ENCODE results near the gene NOS1AP.

The NOS1AP gene

DNA sequence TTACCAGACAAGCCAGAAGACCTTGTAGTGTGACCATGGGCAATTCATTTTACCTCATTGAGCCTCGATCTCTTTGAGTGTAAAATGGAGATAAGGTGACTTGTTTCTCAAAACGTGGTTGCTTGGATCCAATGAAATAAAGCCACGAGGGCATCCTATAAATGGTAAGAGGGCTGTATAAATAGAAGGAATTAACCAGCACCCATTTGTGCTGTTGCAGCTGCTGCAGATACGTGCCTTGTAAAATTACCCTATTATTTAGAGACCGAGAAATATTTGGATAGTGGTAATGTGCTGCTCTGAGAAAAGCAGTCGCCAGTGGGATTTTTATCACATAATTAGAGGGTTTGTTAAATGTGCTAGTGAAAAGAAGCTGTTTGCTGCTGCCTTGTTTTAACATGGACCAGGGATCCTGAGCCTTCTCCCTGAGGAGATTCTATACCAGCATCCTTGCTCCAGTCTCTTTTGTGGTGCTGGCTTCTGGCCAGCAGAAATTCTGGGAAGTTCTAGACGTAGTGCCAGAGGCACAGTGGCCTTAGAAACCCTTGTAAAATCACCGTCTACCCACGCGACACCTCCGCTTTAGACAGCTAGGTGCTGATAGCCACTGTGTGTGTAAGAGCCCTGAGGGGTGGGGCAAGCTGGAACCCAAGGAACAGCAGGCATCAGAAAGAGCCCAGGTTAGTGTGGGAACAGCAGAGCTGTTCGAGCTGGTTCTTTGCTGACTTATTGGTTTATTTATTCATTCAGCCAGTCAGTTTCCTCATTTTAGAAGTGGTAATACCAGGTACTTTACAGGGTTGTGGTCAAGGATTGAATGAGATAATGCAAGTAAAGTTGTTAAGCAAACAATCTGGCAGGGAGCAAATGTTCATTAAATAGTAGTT lies 137.5 kb downstream of the NOS1AP start:
- Mint-ChIP-seq H3K4me1 (ENCODE audit: low read depth) (no peaks in the 10 kb centered on the region), H3K27me3 (peaks cover 3% of the 10 kb centered on the region), H3K4me3 (no peak overlapping the region), H3K9me3 (ENCODE audit: low read depth) (no peaks in the 10 kb centered on the region), H3K36me3 (no peaks in the 10 kb centered on the region), H3K27ac (no peak overlapping the region)

DNA sequence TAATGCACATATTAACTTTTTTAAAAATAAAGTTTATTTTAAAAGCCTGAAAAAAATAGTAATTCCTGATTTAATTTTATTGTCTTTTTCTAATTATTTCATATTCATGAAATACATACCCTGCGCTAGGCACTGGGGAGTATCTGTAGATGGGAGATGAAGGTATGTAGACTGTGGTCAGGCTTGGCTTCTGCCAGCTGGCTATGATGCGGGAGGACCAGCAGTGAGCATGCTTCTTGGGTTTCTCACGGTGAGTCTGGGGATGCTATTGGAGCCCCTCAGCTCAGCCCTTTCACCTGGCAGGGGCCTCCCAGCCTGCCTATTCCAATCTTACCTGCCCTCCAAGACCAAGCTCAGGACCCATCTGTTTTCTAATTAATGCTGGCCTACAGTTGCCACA lies 138.4 kb downstream of the NOS1AP start:
- Mint-ChIP-seq H3K9me3 (ENCODE audit: low read depth) (no peaks in the 10 kb centered on the region), H3K27me3 (peaks cover under 1% of the 10 kb centered on the region), H3K27ac (no peak overlapping the region), H3K4me1 (ENCODE audit: low read depth) (no peaks in the 10 kb centered on the region), H3K36me3 (no peaks in the 10 kb centered on the region), H3K4me3 (no peak overlapping the region)

DNA sequence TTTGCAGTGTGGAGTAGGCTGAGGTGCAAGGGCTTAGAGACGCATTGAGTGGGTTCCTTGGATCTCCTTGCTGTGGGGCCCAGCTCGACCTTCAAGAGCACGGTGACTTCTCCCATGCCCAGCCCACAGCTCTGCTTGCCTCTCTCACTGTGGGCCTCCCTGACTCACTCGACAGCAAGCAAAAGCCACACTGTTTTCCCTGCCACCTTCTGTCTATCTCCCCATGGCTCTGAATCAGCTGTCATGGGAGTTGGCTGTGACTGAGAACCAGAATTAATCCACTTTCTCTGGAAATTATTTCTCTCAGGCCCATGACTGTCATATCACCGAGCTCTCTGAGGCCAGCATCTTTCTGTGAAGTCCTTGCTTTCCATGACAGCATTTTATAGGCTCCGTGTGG lies 140.7 kb downstream of the NOS1AP start:
- Mint-ChIP-seq H3K9me3 (ENCODE audit: low read depth) (no peaks in the 10 kb centered on the region), H3K4me1 (ENCODE audit: low read depth) (no peaks in the 10 kb centered on the region), H3K4me3 (no peak overlapping the region), H3K27ac (no peak overlapping the region), H3K36me3 (no peaks in the 10 kb centered on the region), H3K27me3 (peaks cover 2% of the 10 kb centered on the region)

DNA sequence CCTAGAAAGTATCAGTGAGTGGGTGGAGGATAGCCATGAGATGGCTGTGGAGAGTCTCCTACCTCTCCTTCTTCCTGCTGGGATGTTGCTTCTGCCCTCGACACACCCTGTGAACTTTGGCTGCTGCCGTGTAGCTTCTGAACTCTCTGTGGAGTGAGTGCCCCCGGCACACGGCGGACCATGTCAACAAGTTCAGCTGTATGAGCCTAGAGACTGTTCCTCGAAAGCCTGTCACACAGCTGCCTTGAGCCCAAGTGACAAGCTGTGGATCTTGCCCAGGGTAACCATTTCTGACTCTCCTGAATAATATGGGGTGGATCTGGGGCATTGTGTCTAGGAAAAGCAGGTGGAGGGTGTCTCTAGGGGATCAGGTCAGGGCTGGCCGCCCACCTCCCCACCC lies 143.2 kb downstream of the NOS1AP start:
- no peaks in the 10 kb centered on the region for H3K9me3 Mint-ChIP-seq (ENCODE audit: low read depth)
- no peaks in the 10 kb centered on the region for H3K36me3 Mint-ChIP-seq
- H3K4me1 Mint-ChIP-seq (ENCODE audit: low read depth): no peaks in the 10 kb centered on the region

DNA sequence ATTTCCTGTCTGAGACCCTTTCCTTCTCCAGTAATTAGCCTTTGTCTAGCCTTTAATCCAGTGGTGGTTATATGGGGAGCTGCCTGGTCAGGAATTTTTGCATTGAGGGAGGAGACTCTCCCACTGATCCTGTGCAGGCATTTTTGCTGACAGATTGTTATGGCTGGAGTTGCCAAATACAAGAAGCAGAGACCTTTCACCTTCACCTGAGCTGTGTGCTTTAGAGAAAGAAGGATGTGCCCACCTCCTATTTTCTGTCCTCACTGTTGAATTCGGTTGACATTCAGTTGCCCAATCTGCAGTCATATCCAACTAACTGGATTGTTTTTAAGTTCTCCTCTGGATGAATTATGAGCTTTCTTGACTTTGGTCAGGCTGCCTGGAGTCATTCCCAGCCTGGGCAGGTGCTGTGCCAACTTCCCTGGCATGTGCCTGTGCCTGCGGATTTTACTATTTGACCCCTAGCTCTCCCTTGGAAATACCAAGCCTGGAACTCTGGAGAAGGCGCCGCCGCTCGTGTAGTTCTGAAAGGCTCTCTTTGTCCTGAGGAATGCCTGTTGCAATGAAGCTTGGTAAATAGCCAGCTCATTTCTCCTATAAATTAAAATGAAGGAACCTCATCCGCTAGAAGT lies 143.9 kb downstream of the NOS1AP start:
- H3K4me1 Mint-ChIP-seq (ENCODE audit: low read depth): no peaks in the 10 kb centered on the region
- H3K36me3 Mint-ChIP-seq: no peaks in the 10 kb centered on the region
- H3K27ac Mint-ChIP-seq: no peak overlapping the region
- H3K4me3 Mint-ChIP-seq: no peak overlapping the region
- H3K9me3 Mint-ChIP-seq (ENCODE audit: low read depth): no peaks in the 10 kb centered on the region
- peaks cover 4% of the 10 kb centered on the region for H3K27me3 Mint-ChIP-seq

More for the DNA sequence above, 143.2 kb downstream of the NOS1AP start:
- no peak overlapping the region for H3K27ac Mint-ChIP-seq
- H3K4me3 Mint-ChIP-seq: no peak overlapping the region
- H3K27me3 Mint-ChIP-seq: peaks cover 4% of the 10 kb centered on the region

DNA sequence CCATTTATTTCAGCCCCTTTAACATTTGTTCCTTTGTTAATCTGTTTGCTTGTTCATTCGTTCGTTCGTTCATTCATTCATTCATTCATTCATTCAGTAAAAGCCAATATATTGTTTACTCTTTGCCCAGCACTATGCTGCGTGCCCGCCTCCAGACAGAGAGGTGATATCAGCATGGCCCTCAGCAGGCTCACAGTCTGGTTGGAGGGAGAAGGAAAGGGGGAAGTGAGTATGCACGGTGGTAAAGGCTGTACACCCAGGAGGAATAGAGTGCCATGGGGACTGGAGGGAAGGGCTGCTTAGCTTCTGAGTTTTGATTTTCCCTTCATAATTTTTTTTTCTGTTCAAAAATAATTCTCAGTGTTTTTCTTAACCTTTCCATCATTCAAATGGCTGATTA lies 144.7 kb downstream of the NOS1AP start:
- no peaks in the 10 kb centered on the region for H3K36me3 Mint-ChIP-seq
- no peak overlapping the region for H3K4me3 Mint-ChIP-seq
- peaks cover 4% of the 10 kb centered on the region for H3K27me3 Mint-ChIP-seq
- H3K27ac Mint-ChIP-seq: no peak overlapping the region
- H3K9me3 Mint-ChIP-seq (ENCODE audit: low read depth): no peaks in the 10 kb centered on the region
- no peaks in the 10 kb centered on the region for H3K4me1 Mint-ChIP-seq (ENCODE audit: low read depth)

GRCh38 chr1:162215902-162216301 lies 146.4 kb downstream of the NOS1AP start:
- H3K36me3 Mint-ChIP-seq: no peaks in the 10 kb centered on the region
- H3K9me3 Mint-ChIP-seq (ENCODE audit: low read depth): no peaks in the 10 kb centered on the region
- no peak overlapping the region for H3K27ac Mint-ChIP-seq
- no peaks in the 10 kb centered on the region for H3K4me1 Mint-ChIP-seq (ENCODE audit: low read depth)
- peaks cover 9% of the 10 kb centered on the region for H3K27me3 Mint-ChIP-seq
- no peak overlapping the region for H3K4me3 Mint-ChIP-seq

DNA sequence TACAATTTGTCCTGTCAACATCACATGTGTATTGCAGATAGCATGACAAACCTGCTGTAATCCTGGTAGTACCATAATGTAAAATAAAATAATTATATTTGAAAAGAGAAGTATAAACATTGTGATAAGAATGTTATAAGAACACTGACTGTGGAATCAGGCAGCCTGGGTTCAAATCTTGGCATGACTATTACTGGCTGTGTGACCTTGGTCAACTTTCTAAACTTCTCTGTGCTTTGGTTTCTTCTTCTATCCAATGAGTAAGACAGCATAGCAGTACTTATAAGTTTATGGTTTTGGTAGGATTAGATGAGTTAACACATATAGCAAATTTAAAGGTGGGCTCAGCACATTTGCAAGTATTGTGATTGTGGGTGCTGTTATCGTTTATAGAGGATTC lies 147.1 kb downstream of the NOS1AP start:
- Mint-ChIP-seq H3K9me3 (ENCODE audit: low read depth) (no peaks in the 10 kb centered on the region), H3K27ac (no peak overlapping the region), H3K27me3 (peaks cover 9% of the 10 kb centered on the region), H3K36me3 (no peaks in the 10 kb centered on the region), H3K4me3 (no peak overlapping the region), H3K4me1 (ENCODE audit: low read depth) (no peaks in the 10 kb centered on the region)

GRCh38 chr1:162217706-162218105 lies 148.2 kb downstream of the NOS1AP start:
- Mint-ChIP-seq H3K4me3 (no peak overlapping the region), H3K36me3 (no peaks in the 10 kb centered on the region), H3K4me1 (ENCODE audit: low read depth) (no peaks in the 10 kb centered on the region), H3K27me3 (peaks cover 9% of the 10 kb centered on the region), H3K27ac (no peak overlapping the region), H3K9me3 (ENCODE audit: low read depth) (no peaks in the 10 kb centered on the region)

DNA sequence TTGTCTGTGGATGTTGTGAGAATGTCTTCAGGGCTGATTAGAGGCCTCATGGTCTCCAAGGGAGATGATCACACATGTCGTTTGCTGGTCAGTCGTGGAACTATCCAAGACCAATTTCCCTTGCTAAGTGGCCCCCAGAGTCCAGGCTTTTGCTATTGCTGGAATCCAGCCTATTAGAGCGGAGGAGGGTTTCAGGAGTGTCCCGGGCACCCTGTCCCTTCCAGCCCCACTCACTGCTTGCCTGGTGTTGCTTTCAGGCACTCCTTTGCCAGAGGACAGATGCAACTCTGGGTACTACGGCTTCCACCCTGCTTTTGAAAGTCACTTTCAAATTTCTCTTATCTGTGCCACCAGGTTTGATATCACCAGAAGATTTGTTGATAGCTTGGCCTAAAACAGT lies 149.1 kb downstream of the NOS1AP start:
- H3K9me3 Mint-ChIP-seq (ENCODE audit: low read depth): no peaks in the 10 kb centered on the region
- H3K4me3 Mint-ChIP-seq: no peak overlapping the region
- no peaks in the 10 kb centered on the region for H3K36me3 Mint-ChIP-seq
- H3K27ac Mint-ChIP-seq: no peak overlapping the region
- peaks cover 9% of the 10 kb centered on the region for H3K27me3 Mint-ChIP-seq
- no peaks in the 10 kb centered on the region for H3K4me1 Mint-ChIP-seq (ENCODE audit: low read depth)

GRCh38 chr1:162218975-162219374 lies 149.5 kb downstream of the NOS1AP start:
- H3K4me1 Mint-ChIP-seq (ENCODE audit: low read depth): no peaks in the 10 kb centered on the region
- no peaks in the 10 kb centered on the region for H3K9me3 Mint-ChIP-seq (ENCODE audit: low read depth)
- no peak overlapping the region for H3K27ac Mint-ChIP-seq
- H3K4me3 Mint-ChIP-seq: no peak overlapping the region
- H3K36me3 Mint-ChIP-seq: no peaks in the 10 kb centered on the region
- H3K27me3 Mint-ChIP-seq: peaks cover 9% of the 10 kb centered on the region

DNA sequence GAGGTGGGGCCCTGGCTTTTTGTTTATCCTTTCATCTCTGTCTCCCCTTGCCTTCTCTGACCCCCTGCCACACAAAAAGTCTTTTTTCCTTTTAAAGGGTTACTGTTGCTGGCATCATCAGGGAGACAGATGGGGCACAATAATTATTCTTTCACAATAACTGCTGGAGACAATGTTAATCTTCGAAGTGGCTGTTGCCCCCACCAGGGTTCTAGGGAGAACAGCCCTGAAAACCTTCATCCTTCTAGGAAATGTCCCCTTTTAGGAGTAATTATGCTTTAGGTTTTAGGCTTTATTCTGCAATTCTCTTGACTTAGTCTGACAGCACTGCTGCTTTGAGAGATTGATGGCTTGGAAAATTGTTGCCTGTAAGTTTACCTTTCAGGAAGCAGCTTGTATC lies 150.0 kb downstream of the NOS1AP start:
- Mint-ChIP-seq H3K36me3 (no peaks in the 10 kb centered on the region), H3K9me3 (ENCODE audit: low read depth) (no peaks in the 10 kb centered on the region), H3K27me3 (peaks cover 9% of the 10 kb centered on the region), H3K27ac (no peak overlapping the region), H3K4me3 (no peak overlapping the region), H3K4me1 (ENCODE audit: low read depth) (no peaks in the 10 kb centered on the region)

- Mint-ChIP-seq H3K4me1 (ENCODE audit: low read depth) (no peaks in the 10 kb centered on the region), H3K36me3 (no peaks in the 10 kb centered on the region), H3K27ac (no peak overlapping the region), H3K27me3 (peaks cover 10% of the 10 kb centered on the region), H3K9me3 (ENCODE audit: low read depth) (no peaks in the 10 kb centered on the region), H3K4me3 (no peak overlapping the region)
Observed at GRCh38 chr1:162220009-162220539, 150.6 kb downstream of the NOS1AP start.

GRCh38 chr1:162222014-162222413 lies 152.5 kb downstream of the NOS1AP start:
- Mint-ChIP-seq H3K9me3 (ENCODE audit: low read depth) (no peaks in the 10 kb centered on the region), H3K27ac (no peak overlapping the region), H3K4me3 (no peak overlapping the region), H3K36me3 (no peaks in the 10 kb centered on the region), H3K4me1 (ENCODE audit: low read depth) (no peaks in the 10 kb centered on the region), H3K27me3 (peaks cover 8% of the 10 kb centered on the region)

- H3K9me3 Mint-ChIP-seq (ENCODE audit: low read depth): no peaks in the 10 kb centered on the region
- H3K4me1 Mint-ChIP-seq (ENCODE audit: low read depth): no peaks in the 10 kb centered on the region
- no peak overlapping the region for H3K4me3 Mint-ChIP-seq
- no peak overlapping the region for H3K27ac Mint-ChIP-seq
- peaks cover 8% of the 10 kb centered on the region for H3K27me3 Mint-ChIP-seq
- no peaks in the 10 kb centered on the region for H3K36me3 Mint-ChIP-seq
Observed at GRCh38 chr1:162222730-162223129, 153.2 kb downstream of the NOS1AP start.
